H1 (cell line): Measurements from ENCODE around the gene PARP14. TPM values are rescaled to one million over a fixed set of nuclear protein-coding genes. Genes with fewer than 3 reads are reported as not detected.

ENCODE experiments used
- CTCF ChIA-PET: fragments of 300-600 bp; sonication (Branson Sonifier 250); formaldehyde crosslinking; loops from one replicate; lab custom pipeline; 2021; ENCODE audit not compliant: partially characterized antibody; lab: Charles Lee
- POLR2A ChIA-PET: fragments of 300-600 bp; sonication (Branson Sonifier 250); formaldehyde crosslinking; loops from one replicate; lab custom pipeline; 2021; ENCODE audit warnings: inconsistent platforms; ENCODE audit not compliant: partially characterized antibody; lab: Charles Lee
- DNase-seq, 2 experiments: peaks; one replicate each; pipeline versions ENCODE4 v3.0.0 to v3.0.0-alpha.2; 2010 to 2022; ENCODE audit warnings: low spot score in 2 of 2, low read depth in 1 of 2, mixed read lengths in 1 of 2
- FAIRE-seq: peaks from 2 replicates; lab custom pipeline; 2011; peaks lifted over from hg19 to GRCh38; lab: Jason Lieb, UNC
- H2AFZ ChIP-seq: 2 replicates; pipeline ENCODE4 v1.8.1; 2012; ENCODE audit warnings: low read length, inconsistent platforms
- H2AK5ac ChIP-seq: 2 replicates; pipeline ENCODE4 v1.6.1; 2013; ENCODE audit warnings: low read depth, low read length
- H2BK120ac ChIP-seq: replicated peaks from 2 replicates; pipeline ENCODE3; 2013; ENCODE audit warnings: low read depth, low read length, inconsistent platforms
- H2BK12ac ChIP-seq: 2 replicates; pipeline ENCODE4 v1.6.1; 2013; ENCODE audit warnings: low read depth, low read length
- H2BK15ac ChIP-seq: 2 replicates; pipeline ENCODE4 v1.6.1; 2013; ENCODE audit warnings: low read length
- H2BK20ac ChIP-seq: 2 replicates; pipeline ENCODE4 v1.6.1; 2013; ENCODE audit warnings: low read length
- H2BK5ac ChIP-seq: 2 replicates; pipeline ENCODE4 v1.6.1; 2013; ENCODE audit warnings: low read depth, low read length
- H3K14ac ChIP-seq: 2 replicates; pipeline ENCODE4 v1.6.1; 2013; ENCODE audit warnings: inconsistent platforms; ENCODE audit not compliant: insufficient read length
- H3K18ac ChIP-seq: 2 replicates; pipeline ENCODE4 v1.6.1; 2013; ENCODE audit warnings: low read length; ENCODE audit errors: extremely low read depth
- H3K23ac ChIP-seq: 2 replicates; pipeline ENCODE4 v1.6.1; 2013; ENCODE audit warnings: inconsistent platforms; ENCODE audit not compliant: insufficient read length
- H3K23me2 ChIP-seq: 2 replicates; pipeline ENCODE4 v1.6.1; 2013; ENCODE audit warnings: low read depth, low read length
- H3K27ac ChIP-seq: 2 replicates; pipeline ENCODE4 v1.6.1; 2011; ENCODE audit warnings: low read depth, low read length, inconsistent platforms
- H3K27me3 ChIP-seq, 4 experiments: replicated peaks in 1 of 4; 1 replicate in 1 of 4; 2 replicates in 3 of 4; pipeline versions ENCODE4 v1.6.1 to v1.8.1; 2011 to 2013; ENCODE audit warnings: low read length in 3 of 4, mild to moderate bottlenecking in 3 of 4, inconsistent platforms in 2 of 4, mixed read lengths in 2 of 4, moderate library complexity in 1 of 4; ENCODE audit not compliant: control insufficient read depth in 3 of 4, insufficient read depth in 3 of 4; ENCODE audit errors: extremely low read depth in 1 of 4
- H3K36me3 ChIP-seq, 4 experiments: 2 replicates each; pipeline versions ENCODE4 v1.6.1 to v1.8.1; 2011 to 2013; ENCODE audit warnings: mild to moderate bottlenecking in 4 of 4, low read length in 3 of 4, moderate library complexity in 2 of 4, control low read depth in 1 of 4, inconsistent platforms in 1 of 4; ENCODE audit not compliant: insufficient read depth in 4 of 4, control insufficient read depth in 2 of 4
- H3K4ac ChIP-seq: replicated peaks from 2 replicates; pipeline ENCODE3; 2013; ENCODE audit warnings: low read length, low read depth, mixed read lengths, inconsistent platforms; ENCODE audit not compliant: insufficient read length
- H3K4me1 ChIP-seq, 4 experiments: replicated peaks in 1 of 4; 1 replicate in 1 of 4; 2 replicates in 3 of 4; pipeline versions ENCODE4 v1.6.1 to v1.8.1; 2011 to 2013; ENCODE audit warnings: low read length in 3 of 4, inconsistent platforms in 2 of 4, mixed read lengths in 1 of 4; ENCODE audit not compliant: insufficient read depth in 4 of 4, control insufficient read depth in 3 of 4
- H3K4me2 ChIP-seq, 2 experiments: 2 replicates each; pipeline versions ENCODE4 v1.6.1 to v1.8.1; 2011 to 2013; ENCODE audit warnings: low read depth in 2 of 2, low read length in 2 of 2, control low read depth in 1 of 2, inconsistent platforms in 1 of 2, mild to moderate bottlenecking in 1 of 2; ENCODE audit not compliant: insufficient read depth in 1 of 2
- H3K4me3 ChIP-seq, 4 experiments: fragments of 200-600, 300-600 bp in 1 of 4; sonication (generic), shearing (Covaris generic), sonication (Bioruptor Twin) in 1 of 4; 2 replicates each; pipeline versions ENCODE4 v1.5.1 to v1.8.1; 2011 to 2016; ENCODE audit warnings: low read length in 4 of 4, low read depth in 3 of 4, control low read depth in 2 of 4, inconsistent platforms in 2 of 4, mild to moderate bottlenecking in 2 of 4, mixed read lengths in 1 of 4, moderate library complexity in 1 of 4; ENCODE audit not compliant: insufficient read depth in 2 of 4; ENCODE audit errors: extremely low read depth in 1 of 4
- H3K56ac ChIP-seq: replicated peaks from 2 replicates; pipeline ENCODE3; 2013; ENCODE audit warnings: low read depth, mild to moderate bottlenecking, mixed read lengths, low read length, inconsistent platforms; ENCODE audit not compliant: insufficient read length
- H3K79me1 ChIP-seq: 2 replicates; pipeline ENCODE4 v1.6.1; 2013; ENCODE audit warnings: low read depth, low read length, control low read depth
- H3K79me2 ChIP-seq, 2 experiments: 2 replicates each; pipeline versions ENCODE4 v1.6.1 to v1.8.1; 2012 to 2013; ENCODE audit warnings: low read length in 2 of 2, mild to moderate bottlenecking in 2 of 2, inconsistent platforms in 1 of 2; ENCODE audit not compliant: insufficient read depth in 2 of 2, control insufficient read depth in 1 of 2
- H3K9ac ChIP-seq, 4 experiments: replicated peaks in 1 of 4; 1 replicate in 1 of 4; 2 replicates in 3 of 4; pipeline versions ENCODE4 v1.6.1 to v1.8.1; 2011 to 2013; ENCODE audit warnings: low read depth in 3 of 4, low read length in 3 of 4, control low read depth in 2 of 4, mild to moderate bottlenecking in 2 of 4, moderate library complexity in 2 of 4, inconsistent platforms in 1 of 4; ENCODE audit errors: extremely low read depth in 1 of 4
- H3K9me3 ChIP-seq, 2 experiments: 2 replicates each; pipeline versions ENCODE4 v1.6.1 to v1.8.1; 2012 to 2013; ENCODE audit warnings: mild to moderate bottlenecking in 2 of 2, moderate library complexity in 2 of 2, control low read depth in 1 of 2, inconsistent platforms in 1 of 2, low read depth in 1 of 2, low read length in 1 of 2, mixed read lengths in 1 of 2; ENCODE audit not compliant: insufficient read depth in 2 of 2
- H4K20me1 ChIP-seq, 2 experiments: replicated peaks in 1 of 2; 2 replicates each; pipeline versions ENCODE3 to v1.8.1; 2011 to 2013; ENCODE audit warnings: inconsistent platforms in 2 of 2, low read length in 2 of 2, mild to moderate bottlenecking in 1 of 2; ENCODE audit not compliant: insufficient read depth in 2 of 2, control insufficient read depth in 1 of 2
- H4K5ac ChIP-seq: 2 replicates; pipeline ENCODE4 v1.6.1; 2013; ENCODE audit warnings: low read length, low read depth, mixed read lengths, inconsistent platforms; ENCODE audit not compliant: insufficient read length
- H4K8ac ChIP-seq: 2 replicates; pipeline ENCODE4 v1.8.0; 2013; ENCODE audit warnings: mild to moderate bottlenecking, moderate library complexity, low read length, inconsistent platforms; ENCODE audit not compliant: insufficient read depth; ENCODE audit errors: extremely low read depth
- H4K91ac ChIP-seq: replicated peaks from 2 replicates; pipeline ENCODE3; 2013; ENCODE audit warnings: low read length, mixed read lengths, inconsistent platforms; ENCODE audit not compliant: insufficient read length
- CHD2 ChIP-seq: IDR thresholded peaks from 2 replicates; pipeline ENCODE4 v1.6.1; 2012; ENCODE audit warnings: low read length, improper control_type of control experiment
- CTCF ChIP-seq, 3 experiments: IDR thresholded peaks; 1 replicate in 2 of 3; 2 replicates in 1 of 3; pipeline versions ENCODE4 v1.5.1 to v1.6.1; 2011; ENCODE audit warnings: low read length in 3 of 3, mild to moderate bottlenecking in 3 of 3, inconsistent platforms in 2 of 3, low read depth in 1 of 3, moderate library complexity in 1 of 3; ENCODE audit not compliant: insufficient read depth in 1 of 3; ENCODE audit errors: control extremely low read depth in 1 of 3
- EZH2 ChIP-seq: fragments of 200-600 bp; sonication (generic); IDR thresholded peaks from 2 replicates; pipeline ENCODE4 v1.7.1; 2012; ENCODE audit warnings: low read depth, mild to moderate bottlenecking, moderate library complexity, low read length, inconsistent platforms; ENCODE audit not compliant: severe bottlenecking
- HDAC2 ChIP-seq, 2 experiments: fragments of 300-600 bp in 1 of 2; sonication (generic) in 1 of 2; IDR thresholded peaks; 2 replicates each; pipeline ENCODE4 v1.6.1; 2011 to 2012; ENCODE audit warnings: low read depth in 2 of 2, low read length in 2 of 2, mild to moderate bottlenecking in 2 of 2, moderate library complexity in 2 of 2, borderline replicate concordance in 1 of 2, inconsistent platforms in 1 of 2
- JUN ChIP-seq: IDR thresholded peaks from 2 replicates; pipeline ENCODE4 v1.6.1; 2011; ENCODE audit warnings: low read depth, mild to moderate bottlenecking, improper control_type of control experiment, low read length
- MAX ChIP-seq: IDR thresholded peaks from 2 replicates; pipeline ENCODE4 v1.6.1; 2012; ENCODE audit warnings: inconsistent platforms
- RXRA ChIP-seq: IDR thresholded peaks from 2 replicates; pipeline ENCODE4 v1.6.1; 2011; ENCODE audit warnings: low read depth, mild to moderate bottlenecking, low read length, moderate library complexity; ENCODE audit not compliant: insufficient read depth
- SIX5 ChIP-seq: IDR thresholded peaks from 2 replicates; pipeline ENCODE4 v1.6.1; 2011; ENCODE audit warnings: mild to moderate bottlenecking, low read depth, low read length
- SP1 ChIP-seq: IDR thresholded peaks from 2 replicates; pipeline ENCODE4 v1.6.1; 2011; ENCODE audit warnings: low read depth, low read length
- SP2 ChIP-seq: IDR thresholded peaks from 2 replicates; pipeline ENCODE4 v1.6.1; 2012; ENCODE audit warnings: mild to moderate bottlenecking, low read length, inconsistent platforms
- SRF ChIP-seq: IDR thresholded peaks from 2 replicates; pipeline ENCODE4 v1.6.1; 2011; ENCODE audit warnings: mild to moderate bottlenecking, low read depth, low read length, moderate library complexity
- WGBS, 2 experiments: shearing (Covaris generic) in 1 of 2; methylation state at CpG; one replicate each; pipeline versions ENCODE4 v1.1.6 to v1.1.7; 2013 to 2015; ENCODE audit warnings: low lambda C conversion rate in 2 of 2, mixed read lengths in 2 of 2, inconsistent platforms in 1 of 2, low coverage in 1 of 2, missing lambda C conversion rate in 1 of 2; ENCODE audit not compliant: insufficient replicate concordance in 2 of 2, insufficient coverage in 1 of 2, insufficient read length in 1 of 2; ENCODE audit errors: extremely low coverage in 1 of 2, missing lambda C conversion rate in 1 of 2; 5-methylcytosine and 5-hydroxymethylcytosine counted together
- polyA plus RNA-seq, 7 experiments: library from polyadenylated mRNA; depleted of rRNA in 3 of 7; stranded (reverse) in 5 of 7; unstranded in 2 of 7; fragments of >200 nt in 5 of 7; fragments of 200-250 nt in 2 of 7; gene quantifications; 1 replicate in 5 of 7; 2 replicates in 1 of 7; 4 replicates in 1 of 7; pipeline versions ENCODE4 v1.2.1 to v1.2.3, GENCODE V29; 2011 to 2013; ENCODE audit warnings: missing spikeins in 2 of 7, mixed read lengths in 2 of 7
- total RNA-seq: library from RNA; stranded (reverse); fragmentation: NEBNext Ultra II Directional; extraction: Animal tissue kit (Norgen Biotek cat#: 25700); gene quantifications from 2 replicates; pipeline ENCODE4 v1.2.1, GENCODE V29; 2021

The PARP14 gene
- total and polyA plus RNA-seq, 2 of the 8 experiments (the other 6 are each of a cell fraction or from before 2014, with no cell fraction given) = 12.6 to 17.6 TPM

GRCh38 chr3:122662505-122662904, 18.1 kb upstream of the PARP14 start:
- H2BK20ac ChIP-seq = no peak overlapping the region
- CTCF ChIA-PET = interaction anchor here (0.5 to 3.4 kb wide), 8 partner anchors 15 to 270 kb away, joined by 3 to 16 read pairs (median 4); partner anchors contain the start of gene KPNA1
- H3K18ac ChIP-seq = no peak overlapping the region
- H4K5ac ChIP-seq = no peak overlapping the region
- no peak overlapping the region for H2BK5ac ChIP-seq
- no peak for DNase-seq
- H3K56ac ChIP-seq = no peak overlapping the region
- no peak overlapping the region for H2BK12ac ChIP-seq
- no peaks in the 10 kb centered on the region for H3K9me3 ChIP-seq
- H4K8ac ChIP-seq = no peak overlapping the region
- H3K27me3 ChIP-seq = no peaks in the 10 kb centered on the region
- H3K9ac ChIP-seq = no peak overlapping the region
- H3K4me3 ChIP-seq = no peak overlapping the region
- no peak overlapping the region for H2AK5ac ChIP-seq
- H3K36me3 ChIP-seq = no peaks in the 10 kb centered on the region
- no peak overlapping the region for H3K23ac ChIP-seq
- FAIRE-seq = no peak
- POLR2A ChIA-PET = no interaction called here
- WGBS, 2 experiments = 92% methylated on average over 2 of the region's 2 CpGs; no CpG with 5 or more reads in 1 of the 2 experiments
- no peaks in the 10 kb centered on the region for H3K4me1 ChIP-seq
- no peak overlapping the region for H4K91ac ChIP-seq
- H3K23me2 ChIP-seq = no peaks in the 10 kb centered on the region
- H3K79me2 ChIP-seq = no peaks in the 10 kb centered on the region
- no peak overlapping the region for H3K27ac ChIP-seq
- H3K4ac ChIP-seq = no peak overlapping the region
- no peaks in the 10 kb centered on the region for H3K79me1 ChIP-seq
- no peak overlapping the region for H3K14ac ChIP-seq
- H2AFZ ChIP-seq = no peak overlapping the region
- H2BK120ac ChIP-seq = no peak overlapping the region
- H2BK15ac ChIP-seq = no peak overlapping the region
- H3K4me2 ChIP-seq = no peak overlapping the region
- no peaks in the 10 kb centered on the region for H4K20me1 ChIP-seq
- TF ChIP-seq MAX = no peak
- no peak for TF ChIP-seq HDAC2 (IDR thresholded peaks at IDR 0.05; ENCODE audit: borderline replicate concordance in 1 of 2, low read depth in 2 of 2, low read length in 2 of 2)
- no peak for TF ChIP-seq EZH2
- TF ChIP-seq RXRA = no peak
- no peak for TF ChIP-seq SP1
- no peak for TF ChIP-seq CHD2
- no peak for TF ChIP-seq SIX5
- no peak for TF ChIP-seq SRF
- no peak for TF ChIP-seq JUN
- no peak for TF ChIP-seq SP2
- TF ChIP-seq CTCF (IDR thresholded peaks at IDR 0.05; ENCODE audit: control extremely low read depth in 1 of 3, insufficient read depth in 1 of 3, low read depth in 1 of 3, low read length in 3 of 3) = no peak
